ENCODE data around the gene NRXN2.

Gene NRXN2

DNA sequence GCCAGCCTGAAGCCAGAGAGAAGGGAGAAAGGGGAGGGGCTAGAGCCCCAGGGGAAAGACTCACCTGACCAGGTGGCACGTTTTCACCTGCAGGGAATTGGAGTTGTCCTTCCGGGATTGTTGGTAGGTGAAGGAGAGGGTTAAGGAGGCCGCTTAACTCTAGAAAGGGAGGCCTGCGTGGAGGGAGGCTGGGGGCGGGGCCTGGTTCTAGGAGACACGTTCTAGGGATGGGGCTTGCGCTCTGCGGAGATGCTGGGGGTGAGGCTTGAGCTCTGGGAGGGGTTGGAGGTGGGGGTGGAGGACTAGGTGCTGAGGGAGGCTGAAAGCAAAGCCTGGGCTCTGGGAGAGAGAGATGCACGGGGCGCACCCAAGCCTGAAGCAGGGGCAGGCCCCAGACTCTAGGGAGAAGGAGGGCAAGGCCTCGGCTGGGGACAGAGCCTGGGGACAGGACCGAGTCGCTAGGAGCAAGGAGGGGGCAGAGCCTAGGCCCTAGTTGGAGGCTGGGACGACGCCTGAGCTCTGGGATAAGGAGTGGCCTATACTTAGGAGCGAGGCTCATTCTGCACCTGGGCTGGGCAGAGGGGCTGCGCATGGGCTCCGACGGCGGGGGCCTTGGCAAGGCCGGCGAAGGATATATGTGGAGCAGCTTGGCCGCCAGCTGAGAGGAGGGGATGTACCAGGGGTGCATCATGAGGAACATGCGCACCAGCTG, 18.5 kb upstream of the NRXN2 start:
- no peaks in the 10 kb centered on the region for H3K9me3 Mint-ChIP-seq
- peak overlapping the region; percentile 62 for H3K27ac Mint-ChIP-seq
- H3K4me3 Mint-ChIP-seq = peak overlapping the region; percentile 69
- peaks cover 44% of the 10 kb centered on the region for H3K4me1 Mint-ChIP-seq
- no peaks in the 10 kb centered on the region for H3K27me3 Mint-ChIP-seq
- peaks cover 2% of the 10 kb centered on the region for H3K36me3 Mint-ChIP-seq

GRCh38 chr11:64739871-64740270, 16.9 kb upstream of the NRXN2 start:
- Mint-ChIP-seq H3K27me3 (no peaks in the 10 kb centered on the region), H3K4me3 (no peak overlapping the region), H3K9me3 (no peaks in the 10 kb centered on the region), H3K36me3 (peaks cover 2% of the 10 kb centered on the region), H3K4me1 (peaks cover 52% of the 10 kb centered on the region), H3K27ac (no peak overlapping the region)

- no peak overlapping the region for H3K27ac Mint-ChIP-seq
- no peak overlapping the region for H3K4me3 Mint-ChIP-seq
- H3K36me3 Mint-ChIP-seq = peaks cover 5% of the 10 kb centered on the region
Observed at GRCh38 chr11:64736654-64737053, 13.7 kb upstream of the NRXN2 start.

DNA sequence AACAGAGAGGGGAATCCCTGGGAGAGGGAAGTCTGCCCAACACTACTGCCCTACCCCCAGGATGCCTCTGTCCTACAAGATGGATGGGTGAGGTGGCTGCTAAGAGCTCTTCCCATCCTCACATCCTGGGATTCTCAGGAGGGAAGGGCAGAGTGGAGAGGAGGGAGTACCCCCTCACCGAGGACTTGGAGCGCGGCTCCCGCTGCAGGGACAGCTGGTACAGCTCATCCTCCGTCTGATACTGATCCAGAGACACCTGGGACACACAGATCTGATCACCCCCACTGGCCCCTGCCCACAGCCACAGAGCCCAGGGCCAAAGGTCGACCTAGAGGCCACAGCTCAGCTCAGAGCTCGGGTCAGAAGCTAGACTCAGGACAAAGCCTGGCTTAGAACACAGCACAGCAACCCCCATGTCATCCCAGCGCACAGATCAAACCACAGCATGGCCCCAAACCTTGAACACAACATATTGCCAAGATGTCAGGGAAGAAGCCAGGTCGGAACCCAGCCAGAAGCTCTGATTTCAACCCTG, 12.8 kb upstream of the NRXN2 start:
- no peaks in the 10 kb centered on the region for H3K9me3 Mint-ChIP-seq
- no peak overlapping the region for H3K4me3 Mint-ChIP-seq
- peaks cover 5% of the 10 kb centered on the region for H3K36me3 Mint-ChIP-seq
- H3K27ac Mint-ChIP-seq = peak overlapping the region; percentile 61
- peaks cover 47% of the 10 kb centered on the region for H3K4me1 Mint-ChIP-seq
- no peaks in the 10 kb centered on the region for H3K27me3 Mint-ChIP-seq

More at GRCh38 chr11:64736654-64737053, 13.7 kb upstream of the NRXN2 start:
- Mint-ChIP-seq H3K9me3 (no peaks in the 10 kb centered on the region), H3K27me3 (no peaks in the 10 kb centered on the region), H3K4me1 (peaks cover 54% of the 10 kb centered on the region)

DNA sequence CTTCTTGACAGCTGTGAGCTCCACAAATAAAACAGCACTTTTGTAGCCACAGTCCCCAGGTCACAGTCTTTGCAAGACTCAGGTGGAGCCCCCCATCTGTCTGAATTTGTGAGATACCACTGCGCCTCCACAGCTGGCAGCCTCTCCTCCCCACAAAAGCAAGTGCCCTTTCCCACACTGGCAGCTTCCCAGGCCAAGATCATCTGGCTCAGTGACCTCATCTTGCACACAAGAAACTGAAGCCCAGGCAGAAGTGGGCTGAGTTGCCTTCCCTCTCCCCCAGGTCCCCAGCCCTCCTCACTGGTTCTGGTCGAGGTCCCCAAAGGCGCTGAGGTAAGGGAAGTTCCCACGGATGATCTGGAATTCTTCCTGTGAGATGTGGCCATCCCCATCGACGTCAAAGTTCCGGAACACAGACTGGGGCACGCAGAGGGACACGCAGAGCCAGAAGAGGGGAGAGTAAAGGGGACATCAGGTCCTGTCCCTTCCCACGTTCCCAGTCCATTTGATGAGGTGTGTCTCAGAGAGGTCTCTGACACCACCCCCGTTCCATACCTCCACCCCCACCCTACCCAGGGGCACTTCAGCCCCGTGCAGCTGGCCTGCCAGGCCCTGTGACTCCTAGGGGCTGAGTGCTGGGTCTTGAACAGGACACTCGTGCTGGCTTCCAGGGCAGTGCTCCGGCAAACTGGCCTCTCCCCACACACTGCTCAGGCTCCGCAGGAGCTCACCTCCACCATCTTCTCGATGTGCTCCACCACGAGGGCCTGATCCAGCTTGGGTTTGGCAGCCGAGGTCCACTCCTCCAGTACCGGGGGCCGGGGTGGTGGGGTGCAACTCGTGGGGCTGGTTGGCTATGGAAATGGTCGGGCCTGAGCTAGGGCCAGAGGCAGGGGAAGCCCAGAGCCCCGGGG, 12.1 kb upstream of the NRXN2 start:
- Mint-ChIP-seq H3K4me1 (peaks cover 40% of the 10 kb centered on the region), H3K4me3 (no peak overlapping the region), H3K27ac (peak overlapping the region; percentile 72), H3K27me3 (no peaks in the 10 kb centered on the region), H3K36me3 (peaks cover 5% of the 10 kb centered on the region), H3K9me3 (no peaks in the 10 kb centered on the region)

GRCh38 chr11:64731601-64732000, 8.6 kb upstream of the NRXN2 start:
- Mint-ChIP-seq H3K27me3 (no peaks in the 10 kb centered on the region), H3K9me3 (no peaks in the 10 kb centered on the region), H3K4me1 (peaks cover 27% of the 10 kb centered on the region), H3K36me3 (peaks cover 5% of the 10 kb centered on the region), H3K4me3 (no peak overlapping the region), H3K27ac (no peak overlapping the region)

DNA sequence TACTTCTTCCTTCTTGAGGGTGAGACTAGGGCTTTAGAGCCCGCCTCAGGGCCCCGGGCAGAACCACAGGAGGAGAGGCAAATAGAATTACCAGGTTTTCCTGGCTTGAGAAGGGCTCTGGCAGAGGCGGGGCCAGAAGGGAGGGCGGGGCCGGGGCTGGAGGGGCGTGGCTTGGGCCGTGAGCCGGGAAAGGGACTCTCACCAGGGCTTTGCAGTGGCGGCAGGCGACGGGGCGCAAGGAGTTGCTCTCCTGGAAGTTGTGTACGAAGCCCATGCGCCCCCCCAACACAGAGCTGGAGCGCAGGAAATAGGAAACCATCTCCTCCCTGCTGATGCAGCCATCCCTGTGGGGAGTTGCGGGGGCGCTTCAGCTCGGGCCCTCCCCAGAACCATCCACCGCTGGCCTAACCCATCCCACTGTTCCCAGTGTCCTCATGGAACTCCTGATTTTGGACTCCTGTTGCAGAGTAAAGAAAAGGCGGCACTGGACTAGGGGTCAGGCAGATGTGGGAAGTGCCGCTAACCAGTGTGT, 6.9 kb upstream of the NRXN2 start:
- Mint-ChIP-seq H3K9me3 (no peaks in the 10 kb centered on the region), H3K4me3 (no peak overlapping the region), H3K36me3 (peaks cover 5% of the 10 kb centered on the region), H3K4me1 (peaks cover 22% of the 10 kb centered on the region), H3K27me3 (no peaks in the 10 kb centered on the region), H3K27ac (peak overlapping the region; percentile 46)

DNA sequence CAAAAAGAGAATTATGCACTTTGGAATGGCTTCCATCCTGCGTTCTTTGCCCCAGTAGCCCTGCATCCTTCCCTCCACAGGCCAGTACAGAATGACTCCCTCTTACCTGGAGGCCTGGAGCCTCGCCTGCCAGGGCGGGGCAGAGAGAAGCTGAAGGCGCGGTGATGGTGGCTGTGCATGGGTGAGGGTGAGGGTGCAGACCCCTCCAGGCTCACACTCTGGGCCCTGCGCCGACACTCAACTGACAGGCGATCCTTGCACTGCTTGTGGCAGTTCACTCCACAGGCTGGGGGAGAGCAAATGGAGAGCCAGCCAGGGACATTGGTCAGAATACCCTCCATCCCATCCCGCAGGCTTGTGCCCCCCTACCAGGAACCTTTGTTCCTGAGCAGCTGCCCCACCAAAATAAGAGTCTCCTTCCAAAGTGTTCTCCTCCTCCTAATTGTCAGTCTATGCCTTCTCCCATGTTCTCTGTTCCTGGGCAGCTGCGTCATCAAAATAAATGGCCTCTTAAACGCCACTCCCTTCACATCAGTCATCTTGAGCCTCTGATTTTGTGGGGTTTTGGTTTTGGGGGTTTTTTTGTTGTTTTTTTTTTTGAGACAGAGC, 5.9 kb upstream of the NRXN2 start:
- Mint-ChIP-seq H3K27ac (no peak overlapping the region), H3K9me3 (no peaks in the 10 kb centered on the region), H3K4me1 (peaks cover 20% of the 10 kb centered on the region), H3K4me3 (no peak overlapping the region), H3K36me3 (peaks cover 5% of the 10 kb centered on the region), H3K27me3 (no peaks in the 10 kb centered on the region)

DNA sequence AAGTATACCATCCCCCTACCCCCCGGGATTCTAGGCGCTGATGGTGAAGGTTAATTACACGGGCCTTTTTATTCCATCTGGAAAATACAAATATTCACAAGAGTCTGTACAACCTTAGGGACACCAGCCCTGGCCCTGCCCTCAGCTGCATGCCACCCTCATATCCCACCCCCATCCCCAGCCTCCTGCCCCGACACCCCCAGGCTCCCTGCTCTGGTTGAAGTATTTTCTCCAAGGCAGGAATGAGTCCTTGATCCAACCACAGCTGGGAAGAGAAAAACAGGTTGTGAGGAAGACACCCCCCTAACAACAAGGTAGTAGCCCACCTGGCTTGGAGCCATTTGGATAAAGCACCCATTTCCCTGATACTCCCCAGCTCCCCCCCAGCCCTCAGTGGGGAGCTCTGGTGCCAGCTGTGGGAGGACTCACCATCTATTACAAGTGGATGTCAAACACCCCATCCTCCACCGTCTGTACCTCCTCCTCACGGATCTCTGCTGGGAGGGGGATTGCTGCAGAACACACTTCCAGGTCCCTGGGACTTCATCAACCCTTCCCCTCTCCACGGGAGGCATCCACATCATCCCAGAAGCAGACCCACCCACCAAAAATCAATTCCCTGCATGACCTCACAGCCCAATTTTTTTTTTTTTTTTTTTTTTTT, 4.0 kb upstream of the NRXN2 start:
- Mint-ChIP-seq H3K4me3 (no peak overlapping the region), H3K9me3 (no peaks in the 10 kb centered on the region), H3K4me1 (peaks cover 17% of the 10 kb centered on the region), H3K36me3 (peaks cover 5% of the 10 kb centered on the region), H3K27ac (no peak overlapping the region), H3K27me3 (peaks cover 4% of the 10 kb centered on the region)

- no peak overlapping the region for H3K27ac Mint-ChIP-seq
- H3K4me3 Mint-ChIP-seq = no peak overlapping the region
- peaks cover 4% of the 10 kb centered on the region for H3K27me3 Mint-ChIP-seq
- H3K4me1 Mint-ChIP-seq = peaks cover 11% of the 10 kb centered on the region
- H3K36me3 Mint-ChIP-seq = peaks cover 2% of the 10 kb centered on the region
- H3K9me3 Mint-ChIP-seq = no peaks in the 10 kb centered on the region
Observed at GRCh38 chr11:64726211-64726641, 3.2 kb upstream of the NRXN2 start.

- H3K4me3 Mint-ChIP-seq = no peak overlapping the region
- peaks cover 2% of the 10 kb centered on the region for H3K36me3 Mint-ChIP-seq
- H3K27me3 Mint-ChIP-seq = peaks cover 4% of the 10 kb centered on the region
- H3K27ac Mint-ChIP-seq = no peak overlapping the region
- no peaks in the 10 kb centered on the region for H3K9me3 Mint-ChIP-seq
- H3K4me1 Mint-ChIP-seq = peaks cover 11% of the 10 kb centered on the region
Observed at GRCh38 chr11:64724863-64725532, 2.0 kb upstream of the NRXN2 start.

DNA sequence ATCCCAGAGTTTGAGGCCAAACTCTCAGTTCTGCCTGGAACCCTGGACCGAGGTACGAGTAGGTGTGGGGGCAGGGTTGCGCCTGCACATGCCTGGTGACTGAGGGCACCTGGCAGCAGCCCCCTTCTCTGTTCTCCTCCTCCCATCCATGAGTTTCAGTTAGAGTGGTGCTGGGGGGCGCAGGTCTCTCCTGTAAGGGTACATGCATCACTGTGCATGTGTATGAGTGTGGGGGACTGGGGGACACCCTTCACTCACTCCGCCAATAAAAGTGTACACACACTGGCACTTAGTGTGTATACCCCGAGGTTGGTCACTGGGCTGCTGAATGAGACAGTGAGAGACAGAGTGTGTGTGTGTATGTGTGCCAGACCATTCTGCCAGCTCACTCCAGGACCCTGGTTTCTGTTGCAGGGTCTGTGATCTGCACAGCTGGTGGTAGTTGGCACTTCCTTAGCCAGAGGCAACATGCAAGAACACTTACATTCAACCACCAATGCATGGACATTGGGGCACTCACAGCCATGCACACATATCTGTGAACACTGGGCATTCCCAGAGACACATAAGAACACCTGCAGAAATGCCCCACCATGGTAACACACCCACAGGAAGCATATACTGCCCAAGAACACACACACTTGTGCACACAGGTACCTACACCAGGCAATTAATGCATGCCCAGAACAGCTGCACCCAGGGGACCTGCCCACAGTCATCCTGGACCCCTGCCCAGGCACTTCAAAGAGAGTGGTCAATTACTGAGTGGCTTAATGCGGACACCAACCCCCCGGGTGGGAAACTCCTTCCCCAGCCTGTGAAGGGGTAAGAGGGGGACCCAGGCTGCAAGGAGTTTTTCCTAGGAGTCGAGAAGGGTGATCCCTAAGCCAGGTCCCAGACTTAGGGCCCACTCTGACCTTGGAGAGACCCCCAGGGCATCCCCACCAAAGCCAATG, 1.2 kb upstream of the NRXN2 start:
- Mint-ChIP-seq H3K4me3 (peak overlapping the region; percentile 73), H3K27ac (no peak overlapping the region), H3K9me3 (no peaks in the 10 kb centered on the region), H3K27me3 (peaks cover 4% of the 10 kb centered on the region), H3K4me1 (peaks cover 11% of the 10 kb centered on the region), H3K36me3 (no peaks in the 10 kb centered on the region)

DNA sequence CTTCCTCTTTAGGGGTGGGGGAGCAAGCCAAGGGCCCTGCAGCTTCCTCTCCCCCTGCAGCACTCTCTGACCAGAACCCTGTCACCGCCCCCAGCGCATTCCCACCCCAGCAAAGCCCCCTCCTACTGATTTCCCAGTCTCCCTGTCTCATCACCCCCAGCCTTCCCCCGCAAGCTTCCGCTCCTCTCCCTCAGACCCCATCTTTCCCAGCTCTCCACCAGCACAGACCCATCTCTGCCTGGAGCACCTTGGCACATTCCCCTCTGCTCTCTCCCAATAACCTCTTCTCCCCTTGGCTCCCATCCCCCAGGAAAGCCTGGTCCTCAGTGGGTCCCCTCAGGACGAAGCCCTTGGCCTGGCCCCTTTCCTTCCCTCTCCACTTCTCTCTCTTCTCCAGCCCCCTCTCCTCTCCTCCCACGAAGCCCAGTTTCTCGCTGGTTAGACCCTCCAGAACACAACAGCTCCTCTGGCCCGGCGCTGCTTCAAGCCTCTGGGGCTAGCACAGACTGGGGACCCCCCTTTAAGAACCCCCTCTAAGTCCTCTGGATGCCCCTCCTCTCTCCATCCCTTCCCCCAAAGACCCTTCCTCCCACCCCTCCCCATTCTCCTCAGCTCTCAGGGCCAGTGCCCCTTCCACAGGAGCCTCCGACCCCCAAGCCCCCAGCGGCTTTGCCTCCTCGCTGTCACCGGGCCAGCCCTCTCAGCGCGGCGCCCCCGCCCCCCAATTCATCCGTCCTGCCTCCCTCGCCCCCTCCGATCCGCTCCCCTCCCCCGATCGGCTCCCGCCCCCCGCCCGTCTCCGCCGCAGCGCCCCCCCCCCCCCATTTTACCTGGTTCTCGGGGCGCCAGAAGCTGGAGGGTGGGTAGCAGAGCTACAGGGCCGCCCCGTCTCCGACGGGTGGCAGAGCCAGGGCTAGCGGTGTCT, 594 bp downstream of the NRXN2 start:
- H3K4me3 Mint-ChIP-seq = peak overlapping the region; percentile 30
- H3K4me1 Mint-ChIP-seq = peaks cover 11% of the 10 kb centered on the region
- H3K9me3 Mint-ChIP-seq = no peaks in the 10 kb centered on the region
- H3K27me3 Mint-ChIP-seq = peaks cover 7% of the 10 kb centered on the region
- H3K36me3 Mint-ChIP-seq = no peaks in the 10 kb centered on the region
- H3K27ac Mint-ChIP-seq = no peak overlapping the region
